ENCODE data around the gene ATP10B.
A peak's percentile ranks its signal among the peaks of the same experiment; 100 is the strongest.

ATP10B gene

GRCh38 chr5:160789219-160789859 lies 62.7 kb downstream of the ATP10B start:
- Histone ChIP-seq H3K9ac (ENCODE audit: low read length) (no peak overlapping the region), H3K4me1 (ENCODE audit: insufficient read depth, low read length, severe bottlenecking) (no peaks in the 10 kb centered on the region), H3K9me2 (ENCODE audit: low read depth, low read length) (no peaks in the 10 kb centered on the region), H3K4me2 (ENCODE audit: low read length) (no peak overlapping the region), H3K36me3 (ENCODE audit: insufficient read depth, low read length) (no peaks in the 10 kb centered on the region), H3K27ac (ENCODE audit: low read depth, low read length, poor library complexity, severe bottlenecking) (no peak overlapping the region), H3K79me2 (ENCODE audit: insufficient read depth, low read length) (no peaks in the 10 kb centered on the region), H3K4me3 (ENCODE audit: low read depth, low read length, poor library complexity, severe bottlenecking) (no peak overlapping the region), H3K27me3 (ENCODE audit: insufficient read depth, low read length) (no peaks in the 10 kb centered on the region; the same call in 1 of the 2 replicates), H3F3A (ENCODE audit: insufficient read depth, low read length) (no peaks in the 10 kb centered on the region), H2AFZ (ENCODE audit: low read length) (no peak overlapping the region), H3K9me3 (ENCODE audit: low read length) (no peaks in the 10 kb centered on the region), H4K20me1 (ENCODE audit: insufficient read depth, low read length) (no peaks in the 10 kb centered on the region)
- TF ChIP-seq EZH2 (IDR thresholded peaks at IDR 0.05; ENCODE audit: borderline replicate concordance, low read length) (no peak), CTCF (IDR thresholded peaks at IDR 0.05; ENCODE audit: low read length) (no peak)

GRCh38 chr5:160788102-160788660 lies 63.8 kb downstream of the ATP10B start:
- no peaks in the 10 kb centered on the region for H3K36me3 ChIP-seq (ENCODE audit: insufficient read depth, low read length)
- no peak overlapping the region for H3K4me3 ChIP-seq (ENCODE audit: low read depth, low read length, poor library complexity, severe bottlenecking)
- no peak overlapping the region for H3K9ac ChIP-seq (ENCODE audit: low read length)
- H3K9me2 ChIP-seq (ENCODE audit: low read depth, low read length) = no peaks in the 10 kb centered on the region
- no peaks in the 10 kb centered on the region; the same call in 1 of the 2 replicates for H3K27me3 ChIP-seq (ENCODE audit: insufficient read depth, low read length)
- H4K20me1 ChIP-seq (ENCODE audit: insufficient read depth, low read length) = no peaks in the 10 kb centered on the region
- H3F3A ChIP-seq (ENCODE audit: insufficient read depth, low read length) = no peaks in the 10 kb centered on the region
- TF ChIP-seq EZH2 (IDR thresholded peaks at IDR 0.05; ENCODE audit: borderline replicate concordance, low read length) = no peak
- no peak for TF ChIP-seq CTCF (IDR thresholded peaks at IDR 0.05; ENCODE audit: low read length)
- no peak overlapping the region for H2AFZ ChIP-seq (ENCODE audit: low read length)
- no peaks in the 10 kb centered on the region for H3K9me3 ChIP-seq (ENCODE audit: low read length)
- H3K4me1 ChIP-seq (ENCODE audit: insufficient read depth, low read length, severe bottlenecking) = no peaks in the 10 kb centered on the region
- H3K4me2 ChIP-seq (ENCODE audit: low read length) = no peak overlapping the region
- no peaks in the 10 kb centered on the region for H3K79me2 ChIP-seq (ENCODE audit: insufficient read depth, low read length)
- H3K27ac ChIP-seq (ENCODE audit: low read depth, low read length, poor library complexity, severe bottlenecking) = no peak overlapping the region

GRCh38 chr5:160787240-160787639 lies 64.8 kb downstream of the ATP10B start:
- no peaks in the 10 kb centered on the region for H3K4me1 ChIP-seq (ENCODE audit: insufficient read depth, low read length, severe bottlenecking)
- no peaks in the 10 kb centered on the region; the same call in 1 of the 2 replicates for H3K27me3 ChIP-seq (ENCODE audit: insufficient read depth, low read length)
- H3K36me3 ChIP-seq (ENCODE audit: insufficient read depth, low read length) = no peaks in the 10 kb centered on the region
- no peak for TF ChIP-seq EZH2 (IDR thresholded peaks at IDR 0.05; ENCODE audit: borderline replicate concordance, low read length)
- peak; percentile 45 for TF ChIP-seq CTCF (IDR thresholded peaks at IDR 0.05; ENCODE audit: low read length)
- no peaks in the 10 kb centered on the region for H3K9me3 ChIP-seq (ENCODE audit: low read length)
- no peak overlapping the region for H3K27ac ChIP-seq (ENCODE audit: low read depth, low read length, poor library complexity, severe bottlenecking)
- H3K79me2 ChIP-seq (ENCODE audit: insufficient read depth, low read length) = no peaks in the 10 kb centered on the region
- H3K9ac ChIP-seq (ENCODE audit: low read length) = no peak overlapping the region
- H2AFZ ChIP-seq (ENCODE audit: low read length) = no peak overlapping the region
- H4K20me1 ChIP-seq (ENCODE audit: insufficient read depth, low read length) = no peaks in the 10 kb centered on the region
- H3K4me3 ChIP-seq (ENCODE audit: low read depth, low read length, poor library complexity, severe bottlenecking) = no peak overlapping the region
- no peaks in the 10 kb centered on the region for H3K9me2 ChIP-seq (ENCODE audit: low read depth, low read length)
- no peaks in the 10 kb centered on the region for H3F3A ChIP-seq (ENCODE audit: insufficient read depth, low read length)
- no peak overlapping the region for H3K4me2 ChIP-seq (ENCODE audit: low read length)
